Astrocyte (in vitro differentiated cells and primary cell): Measurements from ENCODE around the gene TTC34.
"Not testable (repeated sequence)": the region's sequence is repeated elsewhere in the genome, so short reads cannot be mapped to it uniquely, and the experiment has no call there.

Experiments used
- EZH2 ChIP-seq: IDR thresholded peaks from 2 replicates; pipeline ENCODE4 v1.6.1; 2012; ENCODE audit warnings: mild to moderate bottlenecking, low read length, inconsistent platforms; ENCODE audit not compliant: insufficient read depth
- TF ChIP-seq, protein P1 (sequence below): IDR thresholded peaks from 2 replicates; pipeline ENCODE4 v1.5.1; 2011; ENCODE audit warnings: low read depth, mild to moderate bottlenecking, inconsistent platforms, low read length, moderate library complexity; ENCODE audit not compliant: insufficient read depth

DNA sequence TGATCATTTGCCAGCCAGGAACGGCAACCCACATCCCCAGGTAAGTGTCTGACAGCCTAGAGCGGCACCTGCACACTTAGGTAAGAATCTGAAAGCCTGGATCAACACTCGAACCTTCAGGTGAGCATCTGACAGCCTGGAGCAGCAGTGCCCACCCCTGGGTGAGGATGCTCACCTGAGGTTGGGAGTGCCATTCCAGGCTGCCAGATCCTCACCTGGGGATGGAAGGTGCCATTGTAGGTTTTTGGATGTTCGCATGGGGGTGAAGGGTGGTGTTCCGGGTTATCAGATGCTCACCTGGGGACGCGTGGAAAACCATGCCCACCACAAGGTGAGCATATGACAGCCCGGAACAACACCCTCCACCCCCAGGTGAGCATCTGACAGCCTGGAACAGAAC is 33.4 kb downstream of the TTC34 start:
- TF ChIP-seq, protein P1, sequence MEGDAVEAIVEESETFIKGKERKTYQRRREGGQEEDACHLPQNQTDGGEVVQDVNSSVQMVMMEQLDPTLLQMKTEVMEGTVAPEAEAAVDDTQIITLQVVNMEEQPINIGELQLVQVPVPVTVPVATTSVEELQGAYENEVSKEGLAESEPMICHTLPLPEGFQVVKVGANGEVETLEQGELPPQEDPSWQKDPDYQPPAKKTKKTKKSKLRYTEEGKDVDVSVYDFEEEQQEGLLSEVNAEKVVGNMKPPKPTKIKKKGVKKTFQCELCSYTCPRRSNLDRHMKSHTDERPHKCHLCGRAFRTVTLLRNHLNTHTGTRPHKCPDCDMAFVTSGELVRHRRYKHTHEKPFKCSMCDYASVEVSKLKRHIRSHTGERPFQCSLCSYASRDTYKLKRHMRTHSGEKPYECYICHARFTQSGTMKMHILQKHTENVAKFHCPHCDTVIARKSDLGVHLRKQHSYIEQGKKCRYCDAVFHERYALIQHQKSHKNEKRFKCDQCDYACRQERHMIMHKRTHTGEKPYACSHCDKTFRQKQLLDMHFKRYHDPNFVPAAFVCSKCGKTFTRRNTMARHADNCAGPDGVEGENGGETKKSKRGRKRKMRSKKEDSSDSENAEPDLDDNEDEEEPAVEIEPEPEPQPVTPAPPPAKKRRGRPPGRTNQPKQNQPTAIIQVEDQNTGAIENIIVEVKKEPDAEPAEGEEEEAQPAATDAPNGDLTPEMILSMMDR = not testable (repeated sequence)
- TF ChIP-seq EZH2 = not testable (repeated sequence)
